SK-N-SH treated with all-trans-retinoic acid at 6 μM for 48 hours (cell line): ENCODE measurements around the gene MYB.

ENCODE experiments used
- ARNTL ChIP-seq: fragments of 450-650 bp; formaldehyde crosslinking; IDR thresholded peaks from 2 replicates; pipeline ENCODE4 v1.5.0; 2020; ENCODE audit warnings: low read depth, mild to moderate bottlenecking, moderate library complexity, borderline replicate concordance
- CSDC2 ChIP-seq: fragments of 250-450 bp; sonication (Bioruptor Pico); IDR thresholded peaks from 2 replicates; pipeline ENCODE4 v1.5.0; 2020; ENCODE audit warnings: mild to moderate bottlenecking, moderate library complexity
- ISL1 ChIP-seq: fragments of 250-450 bp; sonication (Bioruptor Pico); IDR thresholded peaks from 2 replicates; pipeline ENCODE4 v2.1.2; 2022; ENCODE audit warnings: mild to moderate bottlenecking, moderate library complexity
- RARB ChIP-seq: fragments of 250-450 bp; sonication (Bioruptor Pico); IDR thresholded peaks from 2 replicates; pipeline ENCODE4 v1.8.0; 2021; ENCODE audit warnings: mild to moderate bottlenecking, moderate library complexity
- ZC3H10 ChIP-seq: fragments of 250-450 bp; sonication (Bioruptor Pico); IDR thresholded peaks from 2 replicates; pipeline ENCODE4 v1.5.1; 2021; ENCODE audit warnings: mild to moderate bottlenecking, moderate library complexity
- ZFP3 ChIP-seq: fragments of 250-450 bp; sonication (Bioruptor Pico); IDR thresholded peaks from 2 replicates; pipeline ENCODE4 v1.5.0; 2020; ENCODE audit warnings: mild to moderate bottlenecking, moderate library complexity
- TF ChIP-seq, protein P1 (sequence below): fragments of 250-450 bp; sonication (Bioruptor Pico); IDR thresholded peaks from 2 replicates; pipeline ENCODE4 v1.8.0; 2020; ENCODE audit warnings: mild to moderate bottlenecking, moderate library complexity, borderline replicate concordance

DNA sequence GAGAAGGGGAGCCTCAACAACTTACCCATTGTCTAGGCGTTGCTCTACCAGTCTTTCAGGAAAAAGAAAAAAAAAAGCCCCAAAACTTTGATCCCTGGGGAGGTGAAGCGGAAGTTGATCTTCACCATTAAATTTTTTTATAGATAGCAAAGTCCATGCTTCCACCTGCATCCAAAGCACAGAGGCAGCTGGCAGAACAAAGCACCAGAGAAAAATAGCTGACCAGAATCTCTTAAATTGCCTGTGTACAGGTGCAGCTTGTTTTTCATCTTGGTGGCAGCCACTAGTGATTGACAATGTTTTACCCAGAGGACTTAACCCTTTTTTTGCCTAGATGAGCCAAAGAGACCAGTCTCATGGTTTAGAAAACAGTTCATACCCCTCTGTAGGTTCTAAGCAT lies 86.0 kb downstream of the MYB start:
- TF ChIP-seq ZC3H10 (CRISPR knock-in tag) = no peak
- TF ChIP-seq, protein P1, sequence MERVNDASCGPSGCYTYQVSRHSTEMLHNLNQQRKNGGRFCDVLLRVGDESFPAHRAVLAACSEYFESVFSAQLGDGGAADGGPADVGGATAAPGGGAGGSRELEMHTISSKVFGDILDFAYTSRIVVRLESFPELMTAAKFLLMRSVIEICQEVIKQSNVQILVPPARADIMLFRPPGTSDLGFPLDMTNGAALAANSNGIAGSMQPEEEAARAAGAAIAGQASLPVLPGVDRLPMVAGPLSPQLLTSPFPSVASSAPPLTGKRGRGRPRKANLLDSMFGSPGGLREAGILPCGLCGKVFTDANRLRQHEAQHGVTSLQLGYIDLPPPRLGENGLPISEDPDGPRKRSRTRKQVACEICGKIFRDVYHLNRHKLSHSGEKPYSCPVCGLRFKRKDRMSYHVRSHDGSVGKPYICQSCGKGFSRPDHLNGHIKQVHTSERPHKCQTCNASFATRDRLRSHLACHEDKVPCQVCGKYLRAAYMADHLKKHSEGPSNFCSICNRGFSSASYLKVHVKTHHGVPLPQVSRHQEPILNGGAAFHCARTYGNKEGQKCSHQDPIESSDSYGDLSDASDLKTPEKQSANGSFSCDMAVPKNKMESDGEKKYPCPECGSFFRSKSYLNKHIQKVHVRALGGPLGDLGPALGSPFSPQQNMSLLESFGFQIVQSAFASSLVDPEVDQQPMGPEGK (CRISPR knock-in tag) = no peak
- TF ChIP-seq ZFP3 = no peak
- TF ChIP-seq RARB (CRISPR knock-in tag) = no peak
- TF ChIP-seq ARNTL (CRISPR knock-in tag) = no peak
- no peak for TF ChIP-seq CSDC2 (CRISPR knock-in tag)
- TF ChIP-seq ISL1 (CRISPR knock-in tag) = no peak
